Activated CD4-positive, alpha-beta T cell treated with anti-CD3 and anti-CD28 coated beads, Interleukin-2, amount 50 U/mL, for 48 hours (primary cell): ENCODE data around the gene PPL.

Experiments
- DNase-seq, 2 experiments: peaks; one replicate each; pipeline ENCODE4 v3.0.0-alpha.2; 2020

PPL gene

DNA sequence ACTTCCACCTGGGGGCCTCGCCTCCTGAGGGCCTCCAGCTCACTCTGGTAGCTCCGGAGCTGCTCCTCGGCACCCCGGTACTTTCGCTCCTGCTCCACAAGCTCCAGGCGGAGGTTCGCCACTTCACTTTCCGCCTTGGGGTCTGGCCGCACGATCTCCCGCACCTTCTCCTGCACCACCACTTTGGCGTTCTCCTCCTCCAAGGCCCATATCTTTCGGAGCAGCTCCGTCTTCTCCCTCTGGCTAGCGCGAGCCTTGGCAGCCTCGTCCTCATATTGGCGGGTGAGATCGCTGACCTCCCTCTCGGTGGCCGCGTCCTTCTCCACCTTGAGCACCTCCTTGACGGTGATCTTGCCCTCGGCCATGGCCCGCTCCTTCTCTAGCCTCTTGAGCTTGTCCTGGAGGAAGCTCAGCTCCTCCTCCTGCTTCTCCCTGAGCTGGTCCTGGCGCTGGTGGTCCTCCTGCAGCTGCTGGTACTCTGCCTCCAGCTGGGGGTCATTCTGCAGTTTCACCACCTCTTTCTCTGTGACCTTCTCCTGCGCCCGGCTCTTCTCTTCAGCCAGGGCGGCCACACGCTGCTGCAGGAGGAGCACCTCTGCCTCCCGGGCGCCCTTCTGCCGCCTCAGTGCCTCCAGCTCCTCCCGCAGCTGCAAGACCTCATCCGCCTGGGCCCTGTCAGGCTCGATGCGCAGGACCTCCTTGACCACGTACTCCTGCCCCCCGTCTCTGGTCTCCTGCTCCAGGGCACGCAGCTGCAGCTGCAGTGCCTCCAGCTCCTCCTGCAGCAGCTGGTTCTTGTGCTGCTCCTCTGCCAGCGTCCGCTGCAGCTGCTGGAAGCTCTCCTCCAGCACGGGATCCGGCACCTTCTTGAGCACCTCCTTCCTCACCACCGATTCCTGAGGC lies 51.7 kb downstream of the PPL start:
- no peak for DNase-seq

GRCh38 chr16:4884209-4884608 lies 52.7 kb downstream of the PPL start:
- no peak for DNase-seq

DNA sequence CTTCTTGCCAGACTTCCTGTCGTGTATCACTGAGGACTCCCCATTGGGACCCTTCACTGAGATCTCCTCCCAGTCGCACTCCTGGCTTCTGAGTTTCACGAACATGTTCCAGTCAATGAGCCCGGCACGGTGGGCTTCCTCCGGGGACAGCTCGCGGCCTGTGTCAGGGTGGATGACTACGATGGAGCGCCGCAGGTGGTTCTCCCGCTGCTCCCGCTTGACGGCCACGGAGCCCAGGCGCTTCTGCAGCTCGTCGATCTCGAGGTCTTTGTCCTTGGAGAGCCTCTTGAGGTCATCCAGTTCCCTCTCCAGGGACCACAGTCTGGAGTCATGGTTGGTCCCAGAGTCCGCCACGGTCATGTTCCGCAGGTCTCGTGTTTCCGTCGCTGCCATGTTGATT lies 53.4 kb downstream of the PPL start:
- DNase-seq = no peak

DNA sequence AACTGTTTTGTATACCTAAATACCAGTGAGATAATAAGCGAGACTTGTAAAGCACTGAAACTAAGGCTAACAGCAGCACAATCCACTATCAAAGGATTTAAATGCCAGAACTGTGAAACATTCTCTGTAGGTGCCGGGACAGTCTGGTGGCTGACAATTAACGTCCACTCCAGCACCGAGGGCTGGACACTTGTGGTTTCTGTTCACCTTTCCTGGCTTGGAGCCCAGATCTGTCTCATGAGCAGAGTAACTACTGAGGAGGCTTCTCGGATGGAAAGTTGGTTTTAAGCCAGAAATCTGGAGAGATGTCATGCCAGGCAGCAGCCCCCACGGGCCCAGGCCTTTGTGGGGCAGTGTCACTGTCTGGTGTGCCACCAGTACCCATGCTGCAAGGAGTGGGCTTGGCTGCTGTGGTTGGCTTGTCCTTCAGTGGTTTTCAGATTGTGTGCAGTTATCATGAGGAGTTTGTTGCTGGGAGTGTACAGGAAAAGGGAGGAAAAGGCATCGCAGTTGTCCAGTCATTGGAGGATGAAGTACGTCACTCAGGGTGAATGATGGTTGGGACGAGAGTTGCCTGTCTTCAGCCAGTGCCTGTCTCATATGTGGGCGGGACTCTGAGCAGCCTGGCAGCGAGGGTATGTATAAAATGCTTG lies 54.2 kb downstream of the PPL start:
- no peak for DNase-seq

- no peak for DNase-seq
Measured at GRCh38 chr16:4882000-4882632, 54.8 kb downstream of the PPL start.

GRCh38 chr16:4880006-4880580 lies 56.9 kb downstream of the PPL start:
- DNase-seq = no peak

DNA sequence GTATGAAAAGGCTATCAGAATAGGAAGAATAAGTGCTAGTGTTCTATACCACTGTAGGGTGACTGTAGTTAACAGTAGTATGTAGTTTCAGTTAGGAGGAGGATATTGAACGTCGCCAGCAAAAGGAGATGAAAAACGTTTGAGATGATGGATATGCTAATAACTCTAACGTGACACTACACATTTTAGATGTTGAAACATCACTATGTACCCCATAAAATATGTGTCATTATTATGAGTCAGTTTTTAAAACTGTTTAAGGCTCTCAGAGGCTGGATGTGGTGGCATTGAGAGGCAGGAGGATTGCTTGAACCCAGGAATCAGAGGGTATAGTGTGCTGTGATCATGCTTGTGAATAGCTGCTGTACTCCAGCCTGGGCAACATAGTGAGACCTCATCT lies 57.9 kb downstream of the PPL start:
- no peak for DNase-seq

GRCh38 chr16:4877380-4877685 lies 59.6 kb downstream of the PPL start:
- DNase-seq = no peak

GRCh38 chr16:4876646-4877379 lies 60.1 kb downstream of the PPL start:
- DNase-seq = no peak

GRCh38 chr16:4874666-4875065 lies 62.3 kb downstream of the PPL start:
- no peak for DNase-seq

DNA sequence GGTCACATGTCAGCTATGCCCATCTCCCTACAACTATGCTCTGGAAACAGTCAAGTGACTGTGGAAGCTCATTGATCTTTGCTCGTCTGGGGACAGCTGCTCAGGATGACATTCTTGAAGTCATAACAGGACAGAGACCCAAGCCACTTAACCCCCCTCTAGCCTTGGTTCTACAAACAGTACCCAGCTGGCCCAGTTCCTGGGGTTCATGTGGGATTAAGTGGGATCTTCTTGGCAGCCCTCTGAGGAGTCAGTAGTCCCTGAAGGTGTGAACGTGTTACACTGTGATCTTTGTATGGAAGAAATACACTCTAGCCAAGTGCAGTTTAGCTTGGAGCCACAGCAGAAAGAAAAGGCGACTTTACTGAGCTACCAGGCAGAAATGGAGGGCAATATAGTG lies 63.9 kb downstream of the PPL start:
- no peak for DNase-seq

DNA sequence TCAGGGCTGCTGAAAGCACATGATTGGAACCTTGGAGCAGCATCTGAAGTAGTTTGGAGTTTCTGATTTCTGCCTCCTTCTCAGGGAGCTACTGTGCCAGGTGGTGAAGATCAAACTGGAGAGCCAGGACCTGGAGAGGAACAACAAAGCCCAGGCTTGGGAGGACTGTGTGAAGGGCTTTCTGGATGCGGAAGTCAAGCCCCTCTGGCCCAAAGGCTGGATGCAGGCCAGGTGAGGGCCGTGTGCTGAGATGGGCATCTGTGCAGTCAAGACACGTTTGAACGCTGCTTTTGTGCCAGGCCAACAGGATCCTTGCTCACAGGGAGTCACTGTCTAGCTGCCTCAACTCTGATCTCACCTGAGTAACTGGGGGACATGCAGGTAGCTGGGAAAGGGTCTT lies 65.9 kb downstream of the PPL start:
- no peak for DNase-seq

- no peak for DNase-seq
Measured at GRCh38 chr16:4870138-4870671, 66.7 kb downstream of the PPL start.

DNA sequence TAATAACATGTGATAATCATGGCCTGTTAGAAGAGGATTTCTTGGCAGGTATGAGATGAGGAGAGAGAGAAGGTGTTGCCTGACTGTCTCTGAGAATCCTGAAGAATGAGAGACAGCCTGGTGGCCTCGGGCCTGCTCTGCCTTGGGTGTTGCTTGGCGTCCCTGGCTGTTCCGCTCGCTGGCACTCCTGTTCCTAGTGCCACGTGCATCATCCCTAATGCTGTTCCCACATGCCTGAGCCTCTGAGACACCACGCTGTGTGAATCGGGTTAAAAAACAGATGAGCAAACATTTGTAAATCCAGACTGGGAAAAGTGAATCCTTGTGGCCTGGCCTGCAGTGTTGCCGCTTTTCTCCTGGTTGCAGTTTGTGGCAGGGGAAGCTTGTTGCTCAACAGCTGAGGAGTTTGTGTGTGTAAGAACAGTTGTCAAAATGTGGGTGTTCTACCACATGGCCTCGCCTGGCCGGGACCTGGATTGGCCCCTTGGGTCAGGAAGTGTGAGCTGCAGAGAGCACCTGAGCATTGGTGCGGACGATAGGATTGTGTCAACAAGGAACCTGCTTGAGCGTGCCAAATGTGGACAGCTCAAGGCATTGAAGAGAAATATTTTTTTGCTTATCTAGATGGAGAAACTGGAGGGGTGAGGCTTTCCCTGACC lies 67.7 kb downstream of the PPL start:
- DNase-seq = no peak

DNA sequence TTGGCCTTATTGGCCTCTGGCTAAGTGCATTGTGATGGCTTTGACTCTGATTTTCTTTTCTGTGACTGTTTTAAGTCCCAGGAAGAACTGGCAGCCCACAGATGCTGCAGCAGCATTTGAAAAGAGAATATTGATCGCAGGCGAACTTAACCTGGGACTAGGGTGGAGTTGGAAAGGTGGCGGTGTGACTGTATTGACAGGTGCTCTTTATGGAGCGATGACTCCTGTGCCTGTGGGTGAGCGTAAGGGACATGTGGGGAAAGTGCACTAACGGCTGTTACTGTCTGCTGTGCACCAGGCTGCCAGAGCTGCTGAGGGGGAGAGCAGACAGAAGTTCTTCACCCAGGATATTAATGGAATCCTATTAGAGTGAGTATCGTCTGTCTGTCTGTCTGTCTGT lies 68.4 kb downstream of the PPL start:
- DNase-seq = no peak

DNA sequence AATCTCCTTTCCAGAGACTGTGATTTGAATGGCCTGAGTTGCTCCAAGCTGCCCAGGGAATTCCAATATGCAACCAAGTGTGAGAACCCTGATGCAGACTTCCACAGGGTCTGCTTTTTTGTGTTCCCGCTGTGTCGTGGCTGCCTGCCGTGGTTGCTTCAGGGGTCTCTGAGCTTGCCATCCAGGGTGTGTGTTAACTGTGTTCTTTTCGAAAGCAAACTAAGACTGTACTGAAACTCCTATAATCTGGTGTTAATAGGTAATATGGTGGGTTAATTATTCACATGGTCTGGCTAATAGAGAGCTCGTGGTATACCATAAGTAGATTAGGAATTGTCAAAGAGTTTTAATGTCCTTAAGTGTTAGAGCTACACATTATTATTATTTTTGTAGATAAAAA lies 68.9 kb downstream of the PPL start:
- DNase-seq = no peak

- no peak for DNase-seq
Measured at GRCh38 chr16:4866586-4866985, 70.4 kb downstream of the PPL start.

DNA sequence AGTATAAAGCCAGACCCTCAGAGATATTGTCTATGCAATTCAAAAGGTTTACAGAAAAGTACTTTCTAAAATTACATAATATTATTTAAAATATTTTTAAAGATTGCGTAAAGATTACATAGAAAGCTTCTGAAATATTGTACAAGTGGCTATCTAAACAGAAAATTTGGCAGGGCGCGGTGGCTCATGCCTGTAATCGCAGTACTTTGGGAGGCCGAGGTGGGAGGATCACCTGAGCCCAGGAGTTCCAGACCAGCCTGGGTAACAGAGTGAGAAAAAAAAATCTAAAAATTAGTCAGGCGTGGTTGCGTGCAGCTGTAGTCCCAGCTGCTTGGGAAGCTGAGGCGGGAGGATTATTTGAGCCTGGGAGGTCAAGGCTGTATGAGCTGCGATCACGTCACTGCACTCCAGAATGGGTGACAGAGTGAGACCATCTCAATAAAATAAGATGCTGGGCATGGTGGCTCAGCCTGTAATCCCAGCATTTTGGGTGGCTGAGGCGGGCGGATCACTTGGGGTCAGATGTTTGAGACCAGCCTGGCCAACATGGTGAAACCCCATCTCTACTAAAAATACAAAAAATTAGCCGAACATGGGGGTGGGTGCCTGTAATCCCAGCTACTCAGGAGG lies 71.6 kb downstream of the PPL start:
- DNase-seq = no peak

GRCh38 chr16:4864728-4865127 lies 72.2 kb downstream of the PPL start:
- no peak for DNase-seq

DNA sequence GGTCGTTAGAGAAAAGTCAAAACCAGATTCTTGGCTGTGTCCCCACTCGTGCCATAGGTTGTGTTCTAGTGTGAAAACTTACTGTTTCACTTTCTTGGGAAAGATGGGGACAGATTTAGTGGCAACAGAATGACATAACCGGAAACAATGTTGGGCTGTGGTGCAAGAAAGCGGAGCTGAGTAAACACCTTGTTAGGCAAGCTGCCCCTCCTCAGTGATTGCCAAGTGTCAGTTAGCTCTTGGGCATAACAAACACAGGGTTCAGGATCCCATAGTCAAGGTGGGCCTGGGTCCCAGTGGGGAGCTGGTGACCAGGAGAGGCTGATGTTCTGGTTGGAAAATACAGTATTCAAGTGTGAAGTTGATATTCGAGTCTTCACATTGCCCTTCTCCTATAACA lies 74.3 kb downstream of the PPL start:
- no peak for DNase-seq

- DNase-seq = no peak
Measured at GRCh38 chr16:4860727-4861342, 76.1 kb downstream of the PPL start.
